Stomach (tissue), 9 donors: ENCODE measurements around the gene ST6GALNAC6. TPM values are rescaled to one million over a fixed set of nuclear protein-coding genes. Genes with fewer than 3 reads are reported as not detected.

Experiments
- DNase-seq, 2 donors: peaks; one replicate each; pipeline versions ENCODE4 v3.0.0 to v3.0.0-alpha.2; 2013 to 2019
- H3K27ac ChIP-seq, 5 donors: fragments of 200-600 bp in 4 of 5; sonication (generic) in 4 of 5; one replicate each; pipeline ENCODE4 v1.5.1; 2013 to 2019; ENCODE audit warnings: mild to moderate bottlenecking in 1 of 5, moderate library complexity in 1 of 5
- H3K27me3 ChIP-seq, 3 donors: fragments of 200-600 bp; sonication (generic); one replicate each; pipeline ENCODE4 v1.5.1; 2017 to 2019; ENCODE audit warnings: mixed run types in 1 of 3
- H3K36me3 ChIP-seq, 4 donors: fragments of 200-600 bp; sonication (generic); 1 replicate in 3 of 4; 2 replicates in 1 of 4; pipeline ENCODE4 v1.5.1; 2016 to 2019
- H3K4me1 ChIP-seq, 4 donors: fragments of 200-600 bp; sonication (generic); one replicate each; pipeline ENCODE4 v1.5.1; 2016 to 2019
- H3K4me3 ChIP-seq, 4 donors: fragments of 200-600 bp; sonication (generic) in 3 of 4; one replicate each; pipeline ENCODE4 v1.5.1; 2016 to 2019; ENCODE audit warnings: mild to moderate bottlenecking in 1 of 4
- H3K9me3 ChIP-seq, 4 donors: fragments of 200-600 bp; sonication (generic); one replicate each; pipeline ENCODE4 v1.5.1; 2016 to 2019
- CTCF ChIP-seq, 7 experiments: fragments of 450-650 bp in 4 of 7; fragments of 200-600 bp in 3 of 7; sonication (generic) in 3 of 7; IDR thresholded peaks; one replicate each; pipeline ENCODE4 v1.5.1; 2016 to 2019; ENCODE audit warnings: antibody characterized with exemption in 7 of 7, control low read depth in 2 of 7, mild to moderate bottlenecking in 1 of 7
- EP300 ChIP-seq: sonication (generic); formaldehyde crosslinking; IDR thresholded peaks from one replicate; pipeline ENCODE4 v1.6.1; 2017; ENCODE audit warnings: antibody characterized with exemption
- POLR2A ChIP-seq, 4 donors: fragments of 450-650 bp; IDR thresholded peaks; one replicate each; pipeline ENCODE4 v1.6.1; 2016; ENCODE audit warnings: antibody characterized with exemption in 4 of 4, control low read depth in 2 of 4, mild to moderate bottlenecking in 1 of 4, moderate library complexity in 1 of 4
- POLR2AphosphoS5 ChIP-seq, 3 donors: sonication (generic); formaldehyde crosslinking; IDR thresholded peaks; one replicate each; pipeline ENCODE4 v1.6.1; 2016; ENCODE audit warnings: antibody characterized with exemption in 3 of 3
- WGBS, 5 donors: extraction: QIAGEN DNeasy Blood & Tissue Kit in 3 of 5; methylation state at CpG; one replicate each; pipeline versions ENCODE4 v1.1.5 to v1.1.7; 2013 to 2018; 5-methylcytosine and 5-hydroxymethylcytosine counted together
- intact Hi-C: fragments of 100-400 bp; cut with DNase I; formaldehyde crosslinking; loops from one replicate; pipeline ENCODE4 v1.15.1; 2023; ENCODE audit warnings: low total_unique reads
- polyA plus RNA-seq, 3 donors: library from polyadenylated mRNA; stranded (reverse); fragments of 200-250 nt; gene quantifications; one replicate each; pipeline ENCODE4 v1.2.3, GENCODE V29; 2013
- total RNA-seq, 5 donors: library from RNA; depleted of rRNA; stranded (reverse); fragments of >200 nt; gene quantifications; one replicate each; pipeline versions ENCODE4 v1.1.0 to v1.2.3, GENCODE V29; 2014 to 2016
- donor health status: healthy with polysubstance abuse.
- donor health status: Bipolar disorder and iron deficiency.
- donor health status: healthy.

Gene ST6GALNAC6
- total and polyA plus RNA-seq, 8 donors, result 18.0 to 145 (median 53.0) TPM

DNA sequence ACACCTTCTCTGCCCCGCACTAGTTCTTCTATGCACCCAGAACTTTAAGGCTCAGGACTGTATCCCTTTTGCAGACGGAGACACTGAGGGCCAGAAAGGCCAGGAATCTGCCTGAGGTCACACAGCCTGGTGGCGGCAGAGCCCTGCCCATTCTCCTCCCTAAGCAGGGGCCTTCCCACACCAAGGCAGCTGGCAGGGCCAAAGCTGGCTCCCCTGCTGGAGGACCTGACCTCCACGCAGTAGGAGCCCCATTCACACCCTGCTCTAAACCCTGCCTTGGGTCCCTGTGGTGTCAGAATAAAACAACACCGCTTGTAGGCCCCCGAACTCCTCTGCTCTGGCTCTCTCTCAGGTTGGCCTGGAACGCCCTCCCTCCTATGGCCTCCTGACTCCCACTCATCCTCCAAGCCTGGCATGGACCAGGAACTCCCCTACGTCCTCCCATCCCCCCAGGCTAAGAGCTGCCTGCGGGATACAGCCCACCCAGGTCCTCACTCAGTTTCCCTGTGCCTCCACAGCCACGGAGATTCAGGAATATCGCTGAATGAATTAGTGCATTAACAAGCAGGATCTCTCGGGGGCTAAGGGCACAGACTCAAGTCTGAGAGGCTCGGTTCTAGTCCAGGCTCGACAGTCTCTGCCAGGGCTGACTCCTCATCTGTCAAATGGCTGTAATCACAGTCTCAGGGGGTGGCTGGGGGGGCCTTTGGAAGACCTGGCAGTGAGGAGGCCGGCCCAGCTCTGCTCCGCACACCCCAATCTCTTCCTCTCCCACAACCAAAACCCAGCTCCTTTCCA, 2.8 kb downstream of the ST6GALNAC6 start:
- Histone ChIP-seq H3K36me3 (peaks cover 38 to 51% (median 47%) of the 10 kb centered on the region in 4 donors), H3K27ac (peak overlapping the region in 4 of 5 donors; percentile 90 to 95 (median 92)), H3K9me3 (peaks cover 0 to 22% (median 14%) of the 10 kb centered on the region in 4 donors), H3K27me3 (no peaks in the 10 kb centered on the region), H3K4me3 (peak overlapping the region; percentile 34 to 96 (median 80)), H3K4me1 (peaks cover 33 to 56% (median 50%) of the 10 kb centered on the region in 4 donors)
- no peak for DNase-seq
- intact Hi-C loops, result no loop called here
- no peak for TF ChIP-seq EP300
- no peak for TF ChIP-seq POLR2A (IDR thresholded peaks at IDR 0.05)
- TF ChIP-seq CTCF (IDR thresholded peaks at IDR 0.05), result no peak
- 63 to 78% (median 71%) methylated on average over 15 to 16 of the region's 16 CpGs for WGBS, 5 donors

- H3K36me3 ChIP-seq, result peaks cover 40 to 57% (median 53%) of the 10 kb centered on the region in 4 donors
- WGBS, 5 donors, result 90 to 99% (median 96%) methylated on average over 8 of the region's 8 CpGs
- no peak overlapping the region for H3K27ac ChIP-seq
- peaks cover 33 to 48% (median 42%) of the 10 kb centered on the region in 4 donors for H3K4me1 ChIP-seq
- peaks cover 0 to 22% (median 14%) of the 10 kb centered on the region in 4 donors for H3K9me3 ChIP-seq
- intact Hi-C loops, result no loop called here
- no peaks in the 10 kb centered on the region for H3K27me3 ChIP-seq
- no peak overlapping the region for H3K4me3 ChIP-seq
- DNase-seq, result no peak
- TF ChIP-seq EP300, result no peak
These were observed 3.6 kb downstream of the ST6GALNAC6 start for GRCh38 chr9:127895811-127896210.

- WGBS, 5 donors, result 93 to 100% (median 98%) methylated on average over 4 of the region's 4 CpGs
- DNase-seq, result no peak
- Histone ChIP-seq H3K27ac (no peak overlapping the region), H3K27me3 (no peaks in the 10 kb centered on the region), H3K4me3 (no peak overlapping the region), H3K4me1 (peaks cover 21 to 27% (median 23%) of the 10 kb centered on the region in 4 donors), H3K9me3 (peaks cover 0 to 22% (median 14%) of the 10 kb centered on the region in 4 donors), H3K36me3 (peaks cover 46 to 81% (median 77%) of the 10 kb centered on the region in 4 donors)
- TF ChIP-seq POLR2AphosphoS5 (IDR thresholded peaks at IDR 0.05) (no peak), EP300 (no peak), CTCF (IDR thresholded peaks at IDR 0.05) (no peak), POLR2A (IDR thresholded peaks at IDR 0.05) (no peak)
- intact Hi-C loops, result no loop called here
These were observed 6.0 kb downstream of the ST6GALNAC6 start for GRCh38 chr9:127893392-127893791.

DNA sequence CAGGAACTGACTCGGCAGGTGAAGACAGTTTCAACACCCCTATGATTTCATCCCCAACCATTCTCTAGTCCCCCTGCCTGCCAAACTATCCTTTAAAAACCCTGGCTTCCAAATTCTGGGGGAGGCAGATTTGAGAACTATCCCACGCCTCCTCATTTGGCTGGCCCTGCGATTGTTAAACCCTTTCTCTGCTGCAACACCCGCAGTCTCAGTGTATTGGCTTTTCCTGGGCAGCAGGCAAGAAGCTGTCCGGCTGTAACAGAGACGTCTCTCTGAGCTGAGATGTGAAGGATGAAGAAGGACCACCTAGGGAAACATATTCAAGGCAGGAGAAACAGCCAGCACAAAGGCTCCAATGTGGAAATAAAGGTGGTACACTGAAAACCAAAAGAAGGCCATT, 6.6 kb downstream of the ST6GALNAC6 start:
- no peak for DNase-seq
- WGBS, 5 donors, result 91 to 97% (median 96%) methylated on average over 6 of the region's 6 CpGs
- TF ChIP-seq POLR2A (IDR thresholded peaks at IDR 0.05) (no peak), POLR2AphosphoS5 (IDR thresholded peaks at IDR 0.05) (no peak)
- intact Hi-C loops, result no loop called here
- Histone ChIP-seq H3K4me1 (peaks cover 15 to 22% (median 18%) of the 10 kb centered on the region in 4 donors), H3K27me3 (no peaks in the 10 kb centered on the region), H3K36me3 (peaks cover 50 to 87% (median 83%) of the 10 kb centered on the region in 4 donors), H3K9me3 (peaks cover 0 to 22% (median 14%) of the 10 kb centered on the region in 4 donors), H3K4me3 (no peak overlapping the region), H3K27ac (no peak overlapping the region)

DNA sequence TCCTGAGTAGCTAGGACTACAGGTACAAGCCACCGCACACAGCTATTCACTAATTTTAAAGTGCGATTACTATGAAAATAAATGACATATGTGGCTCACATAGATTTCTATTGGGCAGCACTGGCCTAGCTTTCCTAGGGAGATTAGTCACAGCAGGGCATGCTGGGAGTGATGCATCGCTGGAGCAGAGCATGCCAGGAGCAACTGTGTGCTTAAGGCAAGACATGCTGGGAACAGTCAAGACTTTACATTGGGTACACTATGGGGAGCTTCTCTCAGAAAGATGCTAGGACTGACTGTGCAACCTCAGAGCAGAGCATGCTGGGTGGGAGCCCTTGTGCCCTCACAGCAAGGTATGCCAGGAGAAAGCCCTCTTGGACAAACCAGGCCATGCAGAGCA, 9.3 kb downstream of the ST6GALNAC6 start:
- H3K36me3 ChIP-seq, result peaks cover 64 to 96% (median 94%) of the 10 kb centered on the region in 4 donors

More for the DNA sequence above, 9.3 kb downstream of the ST6GALNAC6 start:
- H3K4me1 ChIP-seq, result peaks cover 5 to 7% (median 6%) of the 10 kb centered on the region in 4 donors
- intact Hi-C loops, result no loop called here
- no peak overlapping the region for H3K4me3 ChIP-seq
- no peaks in the 10 kb centered on the region for H3K27me3 ChIP-seq
- no peak overlapping the region for H3K27ac ChIP-seq
- no peak for DNase-seq
- no peak for TF ChIP-seq CTCF (IDR thresholded peaks at IDR 0.05)
- no peak for TF ChIP-seq POLR2AphosphoS5 (IDR thresholded peaks at IDR 0.05)
- no peak for TF ChIP-seq EP300
- no peak for TF ChIP-seq POLR2A (IDR thresholded peaks at IDR 0.05)
- H3K9me3 ChIP-seq, result peaks cover 0 to 22% (median 14%) of the 10 kb centered on the region in 4 donors
- 90 to 98% (median 95%) methylated on average over 3 of the region's 3 CpGs for WGBS, 5 donors
